Heart left ventricle (tissue), 13 donors: ENCODE measurements around the gene FAM83B.

Experiments
- POLR2A ChIP-seq, 2 donors: fragments of 450-650 bp; IDR thresholded peaks; one replicate each; pipeline ENCODE4 v1.6.1; 2017; ENCODE audit warnings: antibody characterized with exemption in 2 of 2, mild to moderate bottlenecking in 2 of 2, moderate library complexity in 2 of 2
- TF ChIP-seq, protein P1 (sequence below), 12 donors: fragments of 200-600 bp; sonication (generic) in 4 of 12; IDR thresholded peaks; one replicate each; pipeline versions ENCODE4 v1.5.0 to v1.8.0; 2018 to 2022; ENCODE audit warnings: antibody characterized with exemption in 12 of 12, mild to moderate bottlenecking in 5 of 12
- donor health status: ischemic (EF 13 %, LVEDD 7.1; RV severe dilation, severe dysfunction).
- donor health status: DM: no; HTN: yes; CAD: no.
- donor health status: DM: no; HTN: no; CAD: no.
- donor health status: ischemic (EF 25% LVEDD 6.9; RV normal size, moderate dysfunction).
- donor health status: ischemic (EF 25% LVEDD 5.7; RV mildly dilated, moderate dysfunction).
- donor health status: ischemic (EF 35%, LVEDD 5.7; RV mildly dilated, moderate dysfunction).
- donor health status: nonischemic (EF 11% LVEDD 7.7; RV severe dilation, severe dysfunction).
- donor health status: DM: yes; HTN: yes; CAD: no.
- donor health status: PGD.
- donor health status: ischemic (EF 29% LVEDD 5.4; RV normal size, mild dysfunction).
- donor health status: nonischemic (EF 23%, LVEDD 6.1; RV moderate dilation, normal function).

DNA sequence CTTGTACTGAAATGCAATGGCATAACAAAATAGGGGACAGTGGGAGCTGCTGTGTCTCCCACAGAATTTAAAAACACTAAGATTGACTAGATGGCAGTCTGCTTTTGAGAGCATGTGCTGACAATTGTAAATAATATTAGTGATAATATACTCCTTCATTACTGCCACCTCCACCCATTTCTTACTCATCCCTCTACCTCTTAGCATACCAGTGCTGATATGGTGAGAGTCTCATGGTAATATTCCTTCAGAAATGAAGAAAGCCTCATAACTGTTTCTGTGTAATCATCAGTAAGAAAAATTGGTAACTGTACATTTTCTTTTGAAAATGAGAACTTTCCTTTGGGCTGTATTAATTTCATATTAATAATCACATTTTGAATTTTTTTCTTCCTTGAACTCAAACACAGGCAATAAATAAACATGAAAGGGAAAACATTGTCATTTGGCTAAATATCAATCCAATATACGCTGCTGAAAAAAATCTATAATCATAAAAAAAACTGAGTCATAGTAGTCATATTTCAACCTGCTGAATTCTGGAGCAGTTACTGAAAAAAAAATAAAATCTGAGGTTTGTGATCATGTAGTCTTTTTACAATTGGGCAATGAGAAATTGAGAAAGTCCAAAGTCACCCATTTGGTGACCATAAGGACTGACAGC, 34.6 kb downstream of the FAM83B start:
- no peak for TF ChIP-seq POLR2A (IDR thresholded peaks at IDR 0.05)
- TF ChIP-seq, protein P1, sequence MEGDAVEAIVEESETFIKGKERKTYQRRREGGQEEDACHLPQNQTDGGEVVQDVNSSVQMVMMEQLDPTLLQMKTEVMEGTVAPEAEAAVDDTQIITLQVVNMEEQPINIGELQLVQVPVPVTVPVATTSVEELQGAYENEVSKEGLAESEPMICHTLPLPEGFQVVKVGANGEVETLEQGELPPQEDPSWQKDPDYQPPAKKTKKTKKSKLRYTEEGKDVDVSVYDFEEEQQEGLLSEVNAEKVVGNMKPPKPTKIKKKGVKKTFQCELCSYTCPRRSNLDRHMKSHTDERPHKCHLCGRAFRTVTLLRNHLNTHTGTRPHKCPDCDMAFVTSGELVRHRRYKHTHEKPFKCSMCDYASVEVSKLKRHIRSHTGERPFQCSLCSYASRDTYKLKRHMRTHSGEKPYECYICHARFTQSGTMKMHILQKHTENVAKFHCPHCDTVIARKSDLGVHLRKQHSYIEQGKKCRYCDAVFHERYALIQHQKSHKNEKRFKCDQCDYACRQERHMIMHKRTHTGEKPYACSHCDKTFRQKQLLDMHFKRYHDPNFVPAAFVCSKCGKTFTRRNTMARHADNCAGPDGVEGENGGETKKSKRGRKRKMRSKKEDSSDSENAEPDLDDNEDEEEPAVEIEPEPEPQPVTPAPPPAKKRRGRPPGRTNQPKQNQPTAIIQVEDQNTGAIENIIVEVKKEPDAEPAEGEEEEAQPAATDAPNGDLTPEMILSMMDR (IDR thresholded peaks at IDR 0.05), result no peak
